ENCODE measurements around the gene PRAF2. TPM values are rescaled to one million over a fixed set of nuclear protein-coding genes. Genes with fewer than 3 reads are reported as not detected.

The PRAF2 gene
- total RNA-seq, 2 experiments from 2014 or later: 17.1 to 21.0 TPM

DNA sequence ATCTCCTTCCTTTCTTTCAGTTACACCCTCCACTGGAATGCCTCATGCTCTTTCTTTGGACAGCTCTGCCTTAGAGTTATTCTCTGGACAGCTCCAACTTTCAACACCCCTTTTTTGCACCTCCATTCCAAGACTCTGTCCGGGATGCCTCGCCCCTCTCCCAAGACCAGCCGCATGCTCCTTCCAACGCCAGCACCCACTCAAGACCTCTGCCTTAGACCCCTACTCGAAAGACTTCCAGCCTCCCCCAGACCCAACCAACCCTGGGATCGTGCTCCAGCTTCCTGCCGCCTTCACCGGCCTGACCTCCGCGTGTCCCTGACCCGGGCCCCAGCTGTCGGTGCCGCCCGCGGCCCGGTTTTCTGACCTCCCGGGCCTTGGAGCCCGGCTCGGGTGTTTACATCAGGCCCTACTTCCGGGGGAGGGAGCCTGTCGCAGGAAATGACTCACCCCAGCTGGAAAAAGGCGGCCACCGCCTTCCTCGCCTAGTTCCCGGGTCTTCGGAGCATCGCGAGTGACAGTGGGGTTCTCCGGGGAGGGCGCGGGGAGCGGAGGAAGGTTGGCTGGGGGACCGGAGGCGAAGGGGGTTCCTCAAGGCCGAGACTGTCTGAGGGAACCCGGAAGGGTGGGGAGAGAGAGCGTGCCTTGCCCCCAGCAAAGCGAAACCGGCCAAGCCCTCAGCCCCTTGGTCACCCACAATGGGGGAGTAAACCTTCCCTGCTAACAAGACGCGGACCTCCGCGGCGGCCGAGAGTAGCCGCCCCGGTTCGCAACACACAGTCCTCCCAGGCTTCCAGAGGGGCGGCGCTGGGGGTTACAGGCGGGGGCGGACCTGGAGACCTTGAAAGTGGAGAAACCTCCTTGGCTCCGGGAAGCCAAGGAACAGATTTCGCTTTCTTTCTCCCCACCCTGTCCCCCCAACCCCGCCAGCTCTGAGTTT is 6.0 kb upstream of the PRAF2 start, which contains the start of gene WDR45:
TSS of gene WDR45 (minus strand) at position 399 of the 940 bp plus-strand sequence. CDS start 1,792 bp downstream, outside the sequence.
- ChIA-PET POLR2A (interaction anchor here (0.7 to 2.0 kb wide), 18 partner anchors 11 to 1935 kb away, joined by 3 to 14 read pairs (median 4); partner anchors contain the start of genes CCDC22, GRIPAP1, NDUFB11 and PLP2), CTCF (interaction anchor here (1.1 to 1.4 kb wide), 2 partner anchors 36 to 84 kb away, joined by 3 to 5 read pairs; no protein-coding TSS in a partner anchor)
- H3K4me3 Mint-ChIP-seq: peak within 1 kb of the TSS; percentile 97
- H3K4me1 Mint-ChIP-seq (ENCODE audit: low read depth): peaks cover 12% of the 10 kb centered on the region
- H3K27ac ChIP-seq (ENCODE audit: low read depth in 1 of 2, low read length in 2 of 2): peak within 1 kb of the TSS; percentile 92 to 96
- H3K36me3 ChIP-seq (ENCODE audit: insufficient read depth, low read length): peaks cover 14% of the 10 kb centered on the region
- H3K36me3 Mint-ChIP-seq (ENCODE audit: low read depth): peaks cover 25% of the 10 kb centered on the region
- H3K27ac Mint-ChIP-seq: peak within 1 kb of the TSS; percentile 100
- H3K9me3 Mint-ChIP-seq: no peaks in the 10 kb centered on the region
- peak within 1 kb of the TSS; percentile 82 for H3K4me3 ChIP-seq (ENCODE audit: low read length)
- H3K4me1 ChIP-seq (ENCODE audit: insufficient read depth, low read length): peaks cover 13% of the 10 kb centered on the region
- intact Hi-C loops (cut with DNase I, micrococcal nuclease): loop anchor here in 1 of 2 experiments (5.0 kb wide), 1 partner anchor 37 kb away; the partner anchor contains the start of gene TFE3
- no peaks in the 10 kb centered on the region for H3K27me3 ChIP-seq (ENCODE audit: control insufficient read depth in 1 of 2, insufficient read depth in 2 of 2, low read length in 2 of 2)
- peak; percentile 38 to 87 (median 67) for DNase-seq
- H3K27me3 Mint-ChIP-seq: no peaks in the 10 kb centered on the region
- TF ChIP-seq, protein P1, sequence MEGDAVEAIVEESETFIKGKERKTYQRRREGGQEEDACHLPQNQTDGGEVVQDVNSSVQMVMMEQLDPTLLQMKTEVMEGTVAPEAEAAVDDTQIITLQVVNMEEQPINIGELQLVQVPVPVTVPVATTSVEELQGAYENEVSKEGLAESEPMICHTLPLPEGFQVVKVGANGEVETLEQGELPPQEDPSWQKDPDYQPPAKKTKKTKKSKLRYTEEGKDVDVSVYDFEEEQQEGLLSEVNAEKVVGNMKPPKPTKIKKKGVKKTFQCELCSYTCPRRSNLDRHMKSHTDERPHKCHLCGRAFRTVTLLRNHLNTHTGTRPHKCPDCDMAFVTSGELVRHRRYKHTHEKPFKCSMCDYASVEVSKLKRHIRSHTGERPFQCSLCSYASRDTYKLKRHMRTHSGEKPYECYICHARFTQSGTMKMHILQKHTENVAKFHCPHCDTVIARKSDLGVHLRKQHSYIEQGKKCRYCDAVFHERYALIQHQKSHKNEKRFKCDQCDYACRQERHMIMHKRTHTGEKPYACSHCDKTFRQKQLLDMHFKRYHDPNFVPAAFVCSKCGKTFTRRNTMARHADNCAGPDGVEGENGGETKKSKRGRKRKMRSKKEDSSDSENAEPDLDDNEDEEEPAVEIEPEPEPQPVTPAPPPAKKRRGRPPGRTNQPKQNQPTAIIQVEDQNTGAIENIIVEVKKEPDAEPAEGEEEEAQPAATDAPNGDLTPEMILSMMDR (IDR thresholded peaks at IDR 0.05): no peak
- peak; percentile 82 for ATAC-seq (ENCODE audit: poor library complexity)
- H3K9me3 ChIP-seq (ENCODE audit: control insufficient read depth in 1 of 2, insufficient read depth in 1 of 2, low read length in 2 of 2): no peaks in the 10 kb centered on the region

DNA sequence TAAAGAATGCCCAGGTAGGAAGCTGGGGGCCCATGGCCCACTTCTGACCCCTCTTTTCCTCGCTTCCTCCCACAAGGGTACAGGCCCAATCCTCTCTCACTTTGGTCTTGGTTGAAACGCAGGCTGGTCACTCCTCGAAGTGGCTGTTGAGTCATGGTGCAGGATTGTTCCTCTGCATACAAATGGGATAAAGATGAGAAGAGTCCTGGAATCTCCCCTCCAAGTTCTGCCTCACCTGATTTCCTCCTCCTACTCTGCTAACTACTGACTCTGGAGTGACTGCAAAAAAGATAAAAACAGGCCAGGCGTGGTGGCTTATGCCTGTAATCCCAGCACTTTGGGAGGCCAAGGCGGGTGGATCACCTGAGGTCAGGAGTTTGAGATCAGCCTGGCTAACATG is 4.1 kb upstream of the PRAF2 start:
- ChIA-PET POLR2A (no interaction called here), CTCF (no interaction called here)
- Mint-ChIP-seq H3K27ac (peak overlapping the region; percentile 100), H3K4me1 (ENCODE audit: low read depth) (peaks cover 25% of the 10 kb centered on the region), H3K9me3 (no peaks in the 10 kb centered on the region), H3K4me3 (no peak overlapping the region), H3K36me3 (ENCODE audit: low read depth) (peaks cover 35% of the 10 kb centered on the region), H3K27me3 (no peaks in the 10 kb centered on the region)
- Histone ChIP-seq H3K4me1 (ENCODE audit: insufficient read depth, low read length) (peaks cover 28% of the 10 kb centered on the region), H3K36me3 (ENCODE audit: insufficient read depth, low read length) (peaks cover 15% of the 10 kb centered on the region), H3K27me3 (ENCODE audit: control insufficient read depth in 1 of 2, insufficient read depth in 2 of 2, low read length in 2 of 2) (no peaks in the 10 kb centered on the region), H3K27ac (ENCODE audit: low read depth in 1 of 2, low read length in 2 of 2) (no peak overlapping the region), H3K9me3 (ENCODE audit: control insufficient read depth in 1 of 2, insufficient read depth in 1 of 2, low read length in 2 of 2) (no peaks in the 10 kb centered on the region), H3K4me3 (ENCODE audit: low read length) (no peak overlapping the region)
- DNase-seq (no peak), ATAC-seq (ENCODE audit: poor library complexity) (no peak)
- TF ChIP-seq, protein P1 (IDR thresholded peaks at IDR 0.05): no peak
- intact Hi-C loops (cut with DNase I, micrococcal nuclease): loop anchor here in 1 of 2 experiments (5.0 kb wide), 1 partner anchor 36 kb away; the partner anchor contains the start of gene TFE3

DNA sequence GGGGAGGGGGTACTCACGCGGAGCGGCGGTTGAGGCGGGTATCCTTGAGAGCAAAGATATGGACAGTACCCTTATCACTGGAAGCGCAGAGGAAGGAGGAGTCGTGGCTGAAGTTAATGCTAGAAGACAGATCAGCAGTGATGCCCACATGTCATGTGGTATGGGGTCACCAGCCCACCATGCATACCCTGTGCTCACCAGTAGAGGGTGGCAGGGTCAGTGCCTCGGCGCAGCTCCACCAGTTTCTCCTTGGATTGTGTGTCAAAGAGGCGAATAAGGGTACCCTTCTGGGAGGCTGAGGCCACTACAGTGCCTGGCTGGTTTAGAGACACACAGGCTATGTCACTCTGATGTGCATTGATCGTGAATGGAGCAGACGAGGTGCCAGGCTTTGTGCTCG is 1.5 kb upstream of the PRAF2 start:
- no peaks in the 10 kb centered on the region for H3K9me3 ChIP-seq (ENCODE audit: control insufficient read depth in 1 of 2, insufficient read depth in 1 of 2, low read length in 2 of 2)
- Mint-ChIP-seq H3K4me3 (no peak overlapping the region), H3K9me3 (no peaks in the 10 kb centered on the region), H3K36me3 (ENCODE audit: low read depth) (peaks cover 38% of the 10 kb centered on the region), H3K4me1 (ENCODE audit: low read depth) (peaks cover 27% of the 10 kb centered on the region), H3K27me3 (no peaks in the 10 kb centered on the region), H3K27ac (peak overlapping the region; percentile 27)
- no peak for DNase-seq
- intact Hi-C loops (cut with DNase I, micrococcal nuclease): loop anchor here (2.0 to 5.0 kb wide), 3 partner anchors 25 to 33 kb away; partner anchors contain the start of gene TFE3 (in 2 of the 2)
- TF ChIP-seq, protein P1 (IDR thresholded peaks at IDR 0.05): no peak
- ATAC-seq (ENCODE audit: poor library complexity): no peak
- POLR2A ChIA-PET: no interaction called here
- H3K4me3 ChIP-seq (ENCODE audit: low read length): no peak overlapping the region
- H3K27me3 ChIP-seq (ENCODE audit: control insufficient read depth in 1 of 2, insufficient read depth in 2 of 2, low read length in 2 of 2): no peaks in the 10 kb centered on the region
- H3K27ac ChIP-seq (ENCODE audit: low read depth in 1 of 2, low read length in 2 of 2): no peak overlapping the region
- CTCF ChIA-PET: no interaction called here
- H3K36me3 ChIP-seq (ENCODE audit: insufficient read depth, low read length): peaks cover 15% of the 10 kb centered on the region
- peaks cover 33% of the 10 kb centered on the region for H3K4me1 ChIP-seq (ENCODE audit: insufficient read depth, low read length)

Measured in CD4-positive, alpha-beta T cell (primary cell).